Measurements from ENCODE around the gene ATP9A. TPM values are rescaled to one million over a fixed set of nuclear protein-coding genes. Genes with fewer than 3 reads are reported as not detected.

Gene ATP9A
- total and polyA plus RNA-seq, 2 of the 4 experiments (the other 2 are of a cell fraction), result 10.6 to 22.4 TPM

- no peak overlapping the region for H2AK9ac ChIP-seq (replicated peaks; ENCODE audit: low read depth, low read length, poor library complexity)
- TF ChIP-seq SMC3 (IDR thresholded peaks at IDR 0.05; ENCODE audit: low read depth, low read length) (peak; percentile 28), BHLHE40 (IDR thresholded peaks at IDR 0.05; ENCODE audit: low read depth, low read length) (no peak), RAD21 (IDR thresholded peaks at IDR 0.05; ENCODE audit: low read length) (peak; percentile 55), NFE2L2 (IDR thresholded peaks at IDR 0.05; ENCODE audit: low read depth, low read length) (no peak), CEBPB (IDR thresholded peaks at IDR 0.05; ENCODE audit: low read depth, low read length) (no peak), CHD1 (IDR thresholded peaks at IDR 0.05; ENCODE audit: low read depth, low read length) (no peak), RFX5 (IDR thresholded peaks at IDR 0.05; ENCODE audit: low read depth, low read length) (no peak), MAFK (IDR thresholded peaks at IDR 0.05; ENCODE audit: low read depth, low read length) (no peak), FOS (IDR thresholded peaks at IDR 0.05; ENCODE audit: low read depth, low read length) (no peak), USF2 (IDR thresholded peaks at IDR 0.05; ENCODE audit: low read depth, low read length) (no peak), MAZ (IDR thresholded peaks at IDR 0.05; ENCODE audit: borderline replicate concordance, low read depth, low read length) (no peak), CTCF (conservative IDR thresholded peaks at IDR 0.05; ENCODE audit: low read depth, low read length) (peak; percentile 43)
- ATAC-seq (ENCODE audit: low read depth) (0 out of 2 replicates have a peak, but pooled peaks have one; percentile 17), DNase-seq (peak; percentile 39)
- H2BK5ac ChIP-seq (ENCODE audit: low read depth, low read length, poor library complexity, severe bottlenecking), result no peak overlapping the region
- no TSS peak for BruUV-seq (replicated peaks)
- H3K4me1 ChIP-seq (ENCODE audit: control insufficient read depth, insufficient read depth, low read length), result peaks cover 3% of the 10 kb centered on the region; the same call in 1 of the 2 replicates
- peaks cover 1% of the 10 kb centered on the region for H3K36me3 ChIP-seq (ENCODE audit: control insufficient read depth, insufficient read depth, low read length)
- no peak overlapping the region for H3K9ac ChIP-seq (ENCODE audit: low read depth, low read length)
- no peak overlapping the region for H3K56ac ChIP-seq (ENCODE audit: extremely low read depth, insufficient read depth, low read length)
- in situ Hi-C loops (cut with MboI; ENCODE audit: low sequenced_read_pairs), result no loop called here
- H3K4me2 ChIP-seq (ENCODE audit: low read depth, low read length), result no peak overlapping the region
- H4K8ac ChIP-seq (ENCODE audit: low read depth in 2 of 2, low read length in 2 of 2), result no peak overlapping the region
- H3K23ac ChIP-seq (ENCODE audit: low read depth, low read length), result no peak overlapping the region
- 55% methylated on average over 10 of the region's 24 CpGs; no CpG with 5 or more reads in 1 of the 2 experiments for WGBS, 2 experiments (ENCODE audit: extremely low coverage in 2 of 2, insufficient read length in 1 of 2)
- dilution Hi-C loops (cut with HindIII; ENCODE audit: low sequenced_read_pairs, unreplicated experiment), result no loop called here
- H2BK15ac ChIP-seq (ENCODE audit: low read depth, low read length), result no peak overlapping the region
- intact Hi-C loops (cut with micrococcal nuclease), result no loop called here
- peak overlapping the region; percentile 37; the same call in 1 of the 2 replicates for H2AK5ac ChIP-seq (ENCODE audit: low read depth, low read length)
- H3K27ac ChIP-seq (ENCODE audit: insufficient read depth, low read length), result no peak overlapping the region
- no peak overlapping the region for H3K18ac ChIP-seq (ENCODE audit: low read depth, low read length)
- POLR2A ChIA-PET (ENCODE audit: unreplicated experiment), result no interaction called here
- no peak overlapping the region for H3K14ac ChIP-seq (replicated peaks; ENCODE audit: low read depth, low read length)
- CTCF ChIA-PET, result interaction anchor here (0.7 kb wide), 1 partner anchor 15 kb away, joined by 4 read pairs; no protein-coding TSS in a partner anchor
- peak overlapping the region; percentile 22; the same call in 1 of the 2 replicates for H3K4ac ChIP-seq (ENCODE audit: low read depth, low read length)
- no peak overlapping the region for H4K5ac ChIP-seq (ENCODE audit: low read depth, low read length)
- H4K20me1 ChIP-seq (ENCODE audit: insufficient read depth, low read length), result no peaks in the 10 kb centered on the region
- no peak overlapping the region for H3K4me3 ChIP-seq (ENCODE audit: insufficient read depth, low read depth, low read length)
- no peak overlapping the region for H4K91ac ChIP-seq (ENCODE audit: insufficient read depth, low read depth, low read length)
- no peaks in the 10 kb centered on the region for H3K9me3 ChIP-seq (ENCODE audit: control insufficient read depth, insufficient read depth, low read length)
- H2BK20ac ChIP-seq (ENCODE audit: low read depth, low read length), result no peak overlapping the region
- H3K79me1 ChIP-seq (ENCODE audit: low read depth in 1 of 2, low read length in 2 of 2), result peaks cover 0 to 30% of the 10 kb centered on the region in 2 experiments; a peak in 3 of 4 replicates
- H2AFZ ChIP-seq (replicated peaks; ENCODE audit: low read length, poor library complexity), result peak overlapping the region; percentile 27
- H3K9me1 ChIP-seq (ENCODE audit: insufficient read depth, low read length), result peaks cover 5% of the 10 kb centered on the region
- no peaks in the 10 kb centered on the region for H3K27me3 ChIP-seq (ENCODE audit: control insufficient read depth, insufficient read depth, low read length)
- no peak overlapping the region for H2BK120ac ChIP-seq (ENCODE audit: low read depth, low read length)
Measured at GRCh38 chr20:51712501-51713212, 55.5 kb downstream of the ATP9A start.
